Measurements from ENCODE around the gene ACBD5.

Gene ACBD5

GRCh38 chr10:27150261-27150660, 90.3 kb downstream of the ACBD5 start:
- no peak for DNase-seq

GRCh38 chr10:27147701-27148100, 92.9 kb downstream of the ACBD5 start:
- no peak for DNase-seq

- no peak for DNase-seq
Measured at GRCh38 chr10:27145937-27146336, 94.7 kb downstream of the ACBD5 start.

Data from NCI-H2107 (cell line).